ENCODE measurements around the gene PPT1.

PPT1 gene

DNA sequence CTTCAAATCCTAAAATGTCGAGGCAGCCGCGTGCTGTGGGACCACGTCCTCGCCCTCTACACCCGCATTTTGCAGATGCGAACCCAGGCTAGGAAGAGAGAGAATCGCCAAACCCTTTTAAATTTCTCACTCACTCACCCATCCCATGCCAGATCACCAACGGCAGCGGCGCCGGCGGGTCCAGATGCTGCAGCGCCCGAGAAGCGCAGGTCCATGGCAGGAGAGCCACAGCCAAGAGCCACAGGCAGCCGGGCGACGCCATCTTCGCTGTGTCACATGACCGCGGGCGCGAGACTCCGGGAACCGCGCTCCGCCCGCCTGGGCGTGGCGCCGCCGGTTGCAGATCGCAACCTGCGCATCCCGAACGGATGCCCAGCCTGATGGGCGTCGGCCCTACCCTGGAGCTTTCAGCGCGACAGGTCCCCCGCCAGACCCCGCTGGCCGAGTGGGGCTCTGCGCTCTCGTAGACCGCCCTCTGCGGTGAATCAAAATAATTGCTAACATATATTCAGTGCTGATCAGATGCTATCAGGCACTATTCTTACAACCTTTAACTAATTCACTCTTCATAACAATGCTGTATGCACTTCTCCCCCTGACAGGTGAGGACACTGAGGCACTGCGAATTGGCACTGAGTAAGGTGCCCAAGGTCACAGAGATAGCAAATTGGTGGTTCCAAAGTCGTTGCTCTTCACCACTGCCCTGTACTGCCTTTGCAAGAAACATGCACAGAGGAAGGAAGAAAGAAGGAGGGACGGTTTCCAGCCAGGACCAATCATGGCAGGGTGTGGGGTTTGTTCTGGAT, at the start of gene PPT1:
PPT1 (minus strand) TSS at position 276 of the 806 bp plus-strand sequence; CDS start at position 262, 14 bp downstream.
- peak within 1 kb of the TSS; percentile 70 for H3K4me3 ChIP-seq (ENCODE audit: low read depth, low read length, poor library complexity, severe bottlenecking)
- H3K36me3 ChIP-seq (ENCODE audit: insufficient read depth, low read length), result peaks cover 12% of the 10 kb centered on the region
- no peaks in the 10 kb centered on the region for H3K9me2 ChIP-seq (ENCODE audit: low read depth, low read length)
- peaks cover 25% of the 10 kb centered on the region for H3K4me1 ChIP-seq (ENCODE audit: insufficient read depth, low read length, severe bottlenecking)
- TF ChIP-seq, protein P1, sequence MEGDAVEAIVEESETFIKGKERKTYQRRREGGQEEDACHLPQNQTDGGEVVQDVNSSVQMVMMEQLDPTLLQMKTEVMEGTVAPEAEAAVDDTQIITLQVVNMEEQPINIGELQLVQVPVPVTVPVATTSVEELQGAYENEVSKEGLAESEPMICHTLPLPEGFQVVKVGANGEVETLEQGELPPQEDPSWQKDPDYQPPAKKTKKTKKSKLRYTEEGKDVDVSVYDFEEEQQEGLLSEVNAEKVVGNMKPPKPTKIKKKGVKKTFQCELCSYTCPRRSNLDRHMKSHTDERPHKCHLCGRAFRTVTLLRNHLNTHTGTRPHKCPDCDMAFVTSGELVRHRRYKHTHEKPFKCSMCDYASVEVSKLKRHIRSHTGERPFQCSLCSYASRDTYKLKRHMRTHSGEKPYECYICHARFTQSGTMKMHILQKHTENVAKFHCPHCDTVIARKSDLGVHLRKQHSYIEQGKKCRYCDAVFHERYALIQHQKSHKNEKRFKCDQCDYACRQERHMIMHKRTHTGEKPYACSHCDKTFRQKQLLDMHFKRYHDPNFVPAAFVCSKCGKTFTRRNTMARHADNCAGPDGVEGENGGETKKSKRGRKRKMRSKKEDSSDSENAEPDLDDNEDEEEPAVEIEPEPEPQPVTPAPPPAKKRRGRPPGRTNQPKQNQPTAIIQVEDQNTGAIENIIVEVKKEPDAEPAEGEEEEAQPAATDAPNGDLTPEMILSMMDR (IDR thresholded peaks at IDR 0.05; ENCODE audit: low read length), result peak; percentile 28; the same call in 1 of the 2 replicates
- TF ChIP-seq EZH2 (IDR thresholded peaks at IDR 0.05; ENCODE audit: borderline replicate concordance, low read length), result no peak
- peaks cover 4% of the 10 kb centered on the region; the same call in 1 of the 2 replicates for H3K9me3 ChIP-seq (ENCODE audit: low read length)
- peak within 1 kb of the TSS; percentile 98 for H2AFZ ChIP-seq (ENCODE audit: low read length)
- H3F3A ChIP-seq (ENCODE audit: insufficient read depth, low read length), result no peaks in the 10 kb centered on the region
- H3K4me2 ChIP-seq (ENCODE audit: low read length), result peak within 1 kb of the TSS; percentile 89
- H3K9ac ChIP-seq (ENCODE audit: low read length), result peak within 1 kb of the TSS; percentile 62
- peaks cover 5% of the 10 kb centered on the region; the same call in 1 of the 2 replicates for H3K27me3 ChIP-seq (ENCODE audit: insufficient read depth, low read length)
- no peaks in the 10 kb centered on the region for H4K20me1 ChIP-seq (ENCODE audit: insufficient read depth, low read length)
- H3K79me2 ChIP-seq (ENCODE audit: insufficient read depth, low read length), result peaks cover 6% of the 10 kb centered on the region; the same call in 1 of the 2 replicates
- no peak within 1 kb of the TSS for H3K27ac ChIP-seq (ENCODE audit: low read depth, low read length, poor library complexity, severe bottlenecking)

DNA sequence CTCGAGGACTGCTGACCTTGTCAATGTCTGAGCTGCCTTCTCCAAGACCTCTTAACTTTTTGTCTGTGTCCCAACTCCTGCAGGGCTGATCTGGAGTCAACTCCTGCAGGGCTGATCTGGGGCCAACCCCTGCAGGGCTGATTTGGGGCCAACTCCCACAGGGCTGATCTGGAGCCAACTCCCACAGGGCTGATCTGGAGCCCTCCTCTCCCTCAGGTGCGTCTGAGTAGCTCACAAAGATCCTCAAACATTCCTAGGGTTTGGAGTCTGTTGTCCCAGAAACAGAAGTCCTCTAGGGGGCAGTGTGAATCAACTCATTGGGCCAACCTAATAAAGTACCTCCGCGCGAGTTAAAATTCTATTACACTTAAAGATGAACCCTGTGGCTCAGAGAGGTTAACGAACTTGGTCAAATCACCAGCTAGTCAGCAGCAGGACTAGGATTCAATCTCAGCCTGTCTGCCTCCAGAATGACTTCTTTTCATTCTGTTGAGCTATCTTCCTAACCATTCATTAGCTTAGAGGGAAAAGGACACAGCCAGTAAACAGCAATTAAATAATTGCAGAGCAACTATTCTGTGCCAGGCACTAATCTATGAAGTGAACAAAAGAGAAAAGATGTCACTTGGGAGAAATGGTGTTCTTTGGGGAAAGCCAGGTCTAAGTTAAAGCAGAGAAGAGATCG, 47.0 kb upstream of the PPT1 start:
- Histone ChIP-seq H3K79me2 (ENCODE audit: insufficient read depth, low read length) (no peaks in the 10 kb centered on the region), H3F3A (ENCODE audit: insufficient read depth, low read length) (no peaks in the 10 kb centered on the region), H3K4me3 (ENCODE audit: low read depth, low read length, poor library complexity, severe bottlenecking) (no peak overlapping the region), H3K9me3 (ENCODE audit: low read length) (no peaks in the 10 kb centered on the region), H4K20me1 (ENCODE audit: insufficient read depth, low read length) (no peaks in the 10 kb centered on the region), H3K27me3 (ENCODE audit: insufficient read depth, low read length) (no peaks in the 10 kb centered on the region), H2AFZ (ENCODE audit: low read length) (no peak overlapping the region), H3K27ac (ENCODE audit: low read depth, low read length, poor library complexity, severe bottlenecking) (no peak overlapping the region), H3K36me3 (ENCODE audit: insufficient read depth, low read length) (no peaks in the 10 kb centered on the region), H3K9me2 (ENCODE audit: low read depth, low read length) (no peaks in the 10 kb centered on the region), H3K4me1 (ENCODE audit: insufficient read depth, low read length, severe bottlenecking) (no peaks in the 10 kb centered on the region), H3K4me2 (ENCODE audit: low read length) (no peak overlapping the region), H3K9ac (ENCODE audit: low read length) (no peak overlapping the region)
- TF ChIP-seq EZH2 (IDR thresholded peaks at IDR 0.05; ENCODE audit: borderline replicate concordance, low read length), result no peak
- TF ChIP-seq, protein P1 (IDR thresholded peaks at IDR 0.05; ENCODE audit: low read length), result peak; percentile 91

GRCh38 chr1:40141878-40142535, 45.0 kb upstream of the PPT1 start:
- Histone ChIP-seq H3K9ac (ENCODE audit: low read length) (no peak overlapping the region), H3K4me1 (ENCODE audit: insufficient read depth, low read length, severe bottlenecking) (no peaks in the 10 kb centered on the region), H3K4me2 (ENCODE audit: low read length) (no peak overlapping the region), H3K9me2 (ENCODE audit: low read depth, low read length) (no peaks in the 10 kb centered on the region), H3K27me3 (ENCODE audit: insufficient read depth, low read length) (no peaks in the 10 kb centered on the region), H3F3A (ENCODE audit: insufficient read depth, low read length) (no peaks in the 10 kb centered on the region), H3K36me3 (ENCODE audit: insufficient read depth, low read length) (no peaks in the 10 kb centered on the region), H4K20me1 (ENCODE audit: insufficient read depth, low read length) (no peaks in the 10 kb centered on the region), H3K27ac (ENCODE audit: low read depth, low read length, poor library complexity, severe bottlenecking) (no peak overlapping the region), H3K9me3 (ENCODE audit: low read length) (no peaks in the 10 kb centered on the region), H3K79me2 (ENCODE audit: insufficient read depth, low read length) (no peaks in the 10 kb centered on the region), H2AFZ (ENCODE audit: low read length) (no peak overlapping the region), H3K4me3 (ENCODE audit: low read depth, low read length, poor library complexity, severe bottlenecking) (no peak overlapping the region)
- TF ChIP-seq EZH2 (IDR thresholded peaks at IDR 0.05; ENCODE audit: borderline replicate concordance, low read length), result no peak
- TF ChIP-seq, protein P1 (IDR thresholded peaks at IDR 0.05; ENCODE audit: low read length), result no peak
